ENCODE data around the gene SMIM8. TPM values are rescaled to one million over a fixed set of nuclear protein-coding genes. Genes with fewer than 3 reads are reported as not detected.

Gene SMIM8
- total RNA-seq, 1 experiment from 2014 or later = 6.6 TPM

- TF ChIP-seq, protein P1, sequence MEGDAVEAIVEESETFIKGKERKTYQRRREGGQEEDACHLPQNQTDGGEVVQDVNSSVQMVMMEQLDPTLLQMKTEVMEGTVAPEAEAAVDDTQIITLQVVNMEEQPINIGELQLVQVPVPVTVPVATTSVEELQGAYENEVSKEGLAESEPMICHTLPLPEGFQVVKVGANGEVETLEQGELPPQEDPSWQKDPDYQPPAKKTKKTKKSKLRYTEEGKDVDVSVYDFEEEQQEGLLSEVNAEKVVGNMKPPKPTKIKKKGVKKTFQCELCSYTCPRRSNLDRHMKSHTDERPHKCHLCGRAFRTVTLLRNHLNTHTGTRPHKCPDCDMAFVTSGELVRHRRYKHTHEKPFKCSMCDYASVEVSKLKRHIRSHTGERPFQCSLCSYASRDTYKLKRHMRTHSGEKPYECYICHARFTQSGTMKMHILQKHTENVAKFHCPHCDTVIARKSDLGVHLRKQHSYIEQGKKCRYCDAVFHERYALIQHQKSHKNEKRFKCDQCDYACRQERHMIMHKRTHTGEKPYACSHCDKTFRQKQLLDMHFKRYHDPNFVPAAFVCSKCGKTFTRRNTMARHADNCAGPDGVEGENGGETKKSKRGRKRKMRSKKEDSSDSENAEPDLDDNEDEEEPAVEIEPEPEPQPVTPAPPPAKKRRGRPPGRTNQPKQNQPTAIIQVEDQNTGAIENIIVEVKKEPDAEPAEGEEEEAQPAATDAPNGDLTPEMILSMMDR (conservative IDR thresholded peaks at IDR 0.05) = no peak
- no peak overlapping the region for H3K27ac ChIP-seq (ENCODE audit: insufficient read length, low read depth, low read length)
- no peak overlapping the region for H3K4ac ChIP-seq (ENCODE audit: low read depth, low read length)
- H3K79me2 ChIP-seq (ENCODE audit: insufficient read depth, low read length) = no peaks in the 10 kb centered on the region
- no peak overlapping the region for H3K18ac ChIP-seq (ENCODE audit: insufficient read length, low read depth, low read length)
- no peak overlapping the region for H3T11ph ChIP-seq (ENCODE audit: low read length)
- H4K91ac ChIP-seq (ENCODE audit: insufficient read length, low read depth, low read length) = no peak overlapping the region
- H4K8ac ChIP-seq (replicated peaks; ENCODE audit: insufficient read length, low read depth, low read length) = no peak overlapping the region
- H3K27me3 ChIP-seq (ENCODE audit: insufficient read depth, low read length) = no peaks in the 10 kb centered on the region
- no peak overlapping the region for H3K27ac Mint-ChIP-seq
- H2BK5ac ChIP-seq (ENCODE audit: insufficient read length, low read length) = no peak overlapping the region
- H3K9me3 ChIP-seq (ENCODE audit: control insufficient read depth, low read depth, low read length) = no peaks in the 10 kb centered on the region
- H4K5ac ChIP-seq (ENCODE audit: insufficient read length, low read depth, low read length) = no peak overlapping the region
- WGBS (ENCODE audit: extremely low coverage, insufficient read length, low lambda C conversion rate) = no CpG with 5 or more reads among the region's 3 CpGs
- no peak overlapping the region for H2AFZ ChIP-seq (ENCODE audit: low read length)
- no peaks in the 10 kb centered on the region for H3K4me1 ChIP-seq (ENCODE audit: insufficient read depth, low read length)
- no peak overlapping the region for H2AK5ac ChIP-seq (ENCODE audit: insufficient read length, low read length)
- no peaks in the 10 kb centered on the region for H4K20me1 ChIP-seq (ENCODE audit: control insufficient read depth, insufficient read depth, insufficient read length)
- no peaks in the 10 kb centered on the region for H3K27me3 Mint-ChIP-seq (ENCODE audit: low read depth)
- no peaks in the 10 kb centered on the region for H3K4me1 Mint-ChIP-seq
- no peak overlapping the region for H3K14ac ChIP-seq (ENCODE audit: insufficient read depth, low read length)
- H3K4me3 Mint-ChIP-seq = no peak overlapping the region
- no peak overlapping the region for H3K9ac ChIP-seq (ENCODE audit: extremely low read depth, insufficient read length, low read length)
- no peak overlapping the region for H3K4me2 ChIP-seq (ENCODE audit: insufficient read depth, insufficient read length, low read length)
- H2BK15ac ChIP-seq (ENCODE audit: low read depth, low read length) = no peak overlapping the region
- no peak for DNase-seq
- no peak overlapping the region for H2BK120ac ChIP-seq (ENCODE audit: low read depth, low read length, poor library complexity, severe bottlenecking)
- H3K9me3 Mint-ChIP-seq = peaks cover 38 to 39% of the 10 kb centered on the region in 2 experiments
- H3K23me2 ChIP-seq (ENCODE audit: insufficient read length, low read depth, low read length, poor library complexity, severe bottlenecking) = no peaks in the 10 kb centered on the region
- no peak overlapping the region for H3K23ac ChIP-seq (ENCODE audit: insufficient read length, low read depth, low read length)
- no peaks in the 10 kb centered on the region for H3K79me1 ChIP-seq (ENCODE audit: insufficient read depth, low read depth, low read length, poor library complexity, severe bottlenecking)
- no peak overlapping the region for H2BK12ac ChIP-seq (ENCODE audit: insufficient read length, low read depth, low read length)
- no peak overlapping the region for H2BK20ac ChIP-seq (ENCODE audit: low read depth, low read length, poor library complexity, severe bottlenecking)
- peaks cover 17 to 31% (median 26%) of the 10 kb centered on the region in 3 experiments for H3K36me3 Mint-ChIP-seq (ENCODE audit: insufficient read depth in 1 of 3, low read depth in 3 of 3)
- H3K56ac ChIP-seq (ENCODE audit: insufficient read length, low read depth, low read length) = no peak overlapping the region
These were observed 44.5 kb downstream of the SMIM8 start for GRCh38 chr6:87366899-87367298.

Data from H9 (cell line).